Stimulated activated naive CD8-positive, alpha-beta T cell treated with anti-CD3 and anti-CD28 coated beads, Interleukin-15, Interleukin-2, amounts not matched to agents 100 U/mL and 50 U/mL, for 24 hours (primary cell): ENCODE results near the gene TSSC4.

Source experiments
- ATAC-seq: fragments of 150-1000 bp; cut with Tn5 transposase; one replicate; pipeline ENCODE4 v1.10.0; 2021
- DNase-seq: peaks from one replicate; pipeline ENCODE4 v3.0.0; 2021

TSSC4 gene

DNA sequence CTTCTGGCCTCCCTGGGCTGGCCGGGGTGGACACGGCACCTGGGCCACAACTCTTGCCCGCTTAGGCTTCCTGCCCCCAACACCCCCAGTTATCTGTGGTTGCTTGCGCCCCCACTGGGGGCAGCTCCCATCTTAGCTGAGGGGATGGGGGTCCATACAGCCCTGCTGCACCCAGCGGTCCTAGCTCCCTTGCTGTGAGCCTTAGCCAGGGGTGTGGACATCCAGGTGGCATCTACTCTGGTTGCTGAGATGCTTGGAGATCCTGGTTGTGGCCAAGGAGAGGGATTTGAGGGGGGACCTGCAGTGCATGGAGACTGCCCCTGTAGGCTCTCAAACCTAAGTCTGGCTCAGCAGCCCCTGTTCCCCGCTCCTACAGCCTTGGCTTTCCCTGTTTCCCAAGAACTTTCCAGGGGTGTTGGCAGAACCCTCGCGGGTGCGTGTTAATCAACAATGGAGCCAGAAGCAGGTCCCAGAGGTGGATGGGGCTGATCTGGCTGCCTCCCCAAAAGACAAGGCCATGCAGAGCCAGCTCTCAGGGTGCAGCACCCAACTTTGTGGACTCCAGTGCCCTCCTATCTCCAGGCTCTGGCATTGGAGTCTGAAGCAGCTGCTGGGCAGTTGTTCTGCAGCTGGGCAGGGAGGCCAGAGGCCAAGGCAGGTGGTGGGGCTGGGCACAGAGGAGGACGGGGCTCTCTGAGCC lies 47.6 kb downstream of the TSSC4 start:
- DNase-seq (no peak), ATAC-seq (no peak)

- ATAC-seq (no peak), DNase-seq (no peak)
Measured at GRCh38 chr11:2448661-2449547, 48.4 kb downstream of the TSSC4 start.

GRCh38 chr11:2449548-2450320 lies 49.2 kb downstream of the TSSC4 start:
- ATAC-seq (no peak), DNase-seq (no peak)

- DNase-seq (no peak), ATAC-seq (no peak)
Measured at GRCh38 chr11:2450321-2451041, 49.9 kb downstream of the TSSC4 start.

GRCh38 chr11:2451336-2451735 lies 50.8 kb downstream of the TSSC4 start:
- DNase-seq (no peak), ATAC-seq (no peak)

DNA sequence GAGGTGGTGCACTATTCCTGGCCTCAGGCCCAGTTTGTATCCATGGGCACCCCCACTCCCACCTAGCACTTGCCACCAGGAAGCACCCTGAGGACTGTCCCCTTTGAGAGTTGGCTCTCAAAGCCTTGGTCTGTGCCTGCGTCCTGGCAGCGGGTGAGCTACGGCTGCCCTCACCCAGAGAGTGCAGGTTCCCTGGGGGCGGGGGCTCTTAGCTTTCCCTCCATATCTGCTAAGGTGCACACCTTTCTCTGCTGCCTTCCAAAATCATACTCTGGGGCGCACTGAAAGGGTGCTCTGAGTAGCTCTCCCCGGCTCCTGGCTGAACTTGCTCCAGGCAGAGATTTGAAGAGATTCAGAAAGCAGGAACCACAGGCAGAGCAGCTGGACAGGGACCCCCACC lies 51.4 kb downstream of the TSSC4 start:
- ATAC-seq: no peak

GRCh38 chr11:2452321-2453012 lies 51.9 kb downstream of the TSSC4 start:
- DNase-seq: no peak
- no peak for ATAC-seq

More for the DNA sequence above, 51.4 kb downstream of the TSSC4 start:
- DNase-seq: no peak

- DNase-seq (no peak), ATAC-seq (no peak)
Measured at GRCh38 chr11:2453436-2453835, 52.9 kb downstream of the TSSC4 start.
